GM21825 (cell line): ENCODE measurements around the gene LANCL2.
"Not testable (repeated sequence)": the region's sequence is repeated elsewhere in the genome, so short reads cannot be mapped to it uniquely, and the experiment has no call there.

ENCODE experiments used
- ATAC-seq: cut with Tn5 transposase; IDR thresholded peaks from one replicate; pipeline ENCODE4 v1.9.1; 2021; ENCODE audit warnings: mild to moderate bottlenecking, moderate library complexity; ENCODE audit not compliant: unreplicated experiment

The LANCL2 gene

DNA sequence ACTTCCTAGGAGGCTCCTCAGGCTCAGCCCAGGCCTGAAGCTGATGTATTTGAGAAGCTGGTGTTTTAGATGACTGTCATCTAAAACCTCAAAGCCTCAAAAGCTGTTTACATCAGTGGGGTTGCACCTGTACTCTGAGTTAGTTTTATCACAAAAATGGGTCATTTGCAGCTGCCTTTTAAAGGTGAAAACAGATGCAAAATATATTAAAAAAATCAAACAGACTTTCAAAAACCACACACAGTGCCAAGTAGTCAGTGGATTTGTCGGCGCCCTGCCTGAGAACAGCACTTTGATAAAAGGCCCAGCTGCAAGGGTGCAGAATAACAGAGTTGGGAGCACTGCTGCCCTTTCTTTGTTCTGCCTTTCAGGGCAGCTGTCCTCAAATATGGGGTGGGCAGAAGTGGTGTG, 104.1 kb downstream of the LANCL2 start:
- ATAC-seq: no peak

DNA sequence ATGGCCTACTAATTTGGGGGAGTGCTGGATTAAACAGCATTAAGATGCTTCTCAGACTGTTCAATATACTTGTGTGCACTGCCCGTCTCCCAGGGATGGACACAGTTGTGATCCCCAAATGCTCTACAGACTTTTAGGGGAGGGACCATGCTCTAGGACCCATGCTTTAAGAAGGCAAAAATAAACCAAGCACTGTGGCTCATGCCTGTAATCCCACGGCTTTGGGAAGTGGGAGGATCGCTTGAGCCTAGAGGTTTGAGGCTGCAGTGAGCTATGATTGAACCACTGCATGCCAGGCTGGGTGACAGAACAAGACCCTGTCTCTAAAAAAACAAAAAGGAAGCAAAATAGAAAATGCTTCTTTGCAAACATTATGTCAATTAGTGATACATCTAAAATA, 104.6 kb downstream of the LANCL2 start:
- ATAC-seq: no peak

DNA sequence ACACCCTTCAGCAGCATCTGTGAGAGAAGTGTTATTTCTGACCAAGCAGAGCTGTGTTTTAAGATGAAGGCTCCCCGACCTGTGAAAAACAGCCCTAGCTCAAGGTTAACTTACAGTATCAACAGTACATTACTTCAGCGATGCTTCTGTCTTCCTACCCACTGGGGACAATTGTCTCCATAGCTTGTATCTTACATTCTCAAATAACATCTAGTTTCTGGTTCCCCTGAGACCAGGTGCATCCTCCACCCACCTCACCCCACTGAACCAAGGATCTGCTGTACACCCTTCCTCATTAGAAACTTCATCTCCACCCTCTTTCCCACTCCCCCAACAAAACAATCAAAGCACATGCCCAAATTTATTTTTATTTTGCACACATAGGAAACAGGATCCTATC, 105.1 kb downstream of the LANCL2 start:
- no peak for ATAC-seq

DNA sequence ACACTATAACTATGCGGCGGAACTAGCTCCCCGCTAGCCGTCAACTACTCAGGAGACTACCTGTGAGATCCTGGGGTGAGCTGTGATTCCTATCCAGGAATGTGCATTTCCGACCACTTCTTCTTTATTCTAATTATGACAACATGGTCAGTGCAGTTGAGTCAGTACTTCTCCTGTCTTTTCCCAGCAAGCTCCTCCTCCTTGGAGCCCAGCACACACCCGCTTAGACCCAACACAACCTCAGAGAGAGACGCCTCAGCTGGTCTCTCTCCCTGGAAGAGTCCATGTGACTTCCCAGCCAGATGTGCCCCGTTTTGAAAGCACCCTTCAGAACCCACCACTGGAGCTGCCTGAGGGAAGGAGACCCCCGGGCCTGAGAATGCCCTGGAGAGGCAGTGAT, 106.5 kb downstream of the LANCL2 start:
- ATAC-seq: not testable (repeated sequence)

DNA sequence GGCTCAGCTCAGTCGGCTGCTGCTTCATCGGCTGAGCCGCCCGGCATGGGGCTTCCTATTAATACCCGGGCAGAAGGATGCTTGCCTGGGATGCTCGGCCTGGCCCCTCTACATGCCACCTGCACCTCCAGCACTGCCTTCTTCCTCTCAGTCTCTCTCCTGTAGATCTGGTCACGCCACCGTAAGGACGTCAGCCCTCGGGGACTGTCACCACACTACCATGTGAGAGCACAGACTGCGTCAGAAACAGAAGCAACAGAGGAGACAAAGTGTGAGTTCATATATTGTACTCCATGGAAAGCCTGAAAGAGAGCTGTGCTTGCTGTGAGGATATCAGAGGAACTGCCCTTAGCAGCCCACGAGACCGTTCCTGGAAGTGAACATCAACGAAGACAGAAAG, 107.3 kb downstream of the LANCL2 start:
- not testable (repeated sequence) for ATAC-seq

DNA sequence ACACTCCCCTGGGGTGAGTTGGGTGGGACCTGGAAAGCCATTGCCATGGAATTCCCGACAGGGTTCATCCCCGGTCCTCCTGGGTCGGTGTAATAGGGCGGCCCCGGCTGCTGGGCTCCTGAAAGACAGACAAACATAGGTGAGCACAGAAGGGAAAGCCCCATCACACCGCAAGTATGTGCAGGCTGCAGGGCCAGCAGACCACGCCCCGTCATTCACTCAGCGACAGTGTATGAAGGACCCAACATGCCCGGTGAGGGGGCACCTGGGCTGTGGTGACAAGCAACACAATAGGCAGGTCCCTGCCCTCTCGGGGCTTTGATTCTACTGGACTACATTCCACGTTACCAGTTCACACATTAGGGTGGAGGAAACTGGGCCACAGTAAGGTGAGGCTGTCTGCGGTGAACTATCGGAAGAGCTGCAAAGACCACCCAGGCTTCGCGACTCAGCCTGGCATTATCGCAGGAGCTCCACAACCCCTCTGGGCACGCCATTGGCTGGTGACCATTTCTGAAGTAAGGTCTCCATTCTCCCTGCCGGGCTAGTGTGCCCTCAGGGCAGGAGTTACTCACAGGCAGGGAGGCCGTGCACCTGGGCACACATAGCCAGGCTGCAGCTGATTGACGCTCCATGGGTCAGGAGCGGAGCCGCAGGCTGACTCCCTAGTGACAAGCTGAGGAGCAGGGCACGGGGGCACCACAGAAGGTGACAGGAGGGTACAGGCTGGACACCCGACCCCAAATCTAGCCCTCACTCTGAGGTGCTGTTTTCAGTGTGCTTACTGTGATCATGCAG, 108.0 kb downstream of the LANCL2 start:
- ATAC-seq: no peak

DNA sequence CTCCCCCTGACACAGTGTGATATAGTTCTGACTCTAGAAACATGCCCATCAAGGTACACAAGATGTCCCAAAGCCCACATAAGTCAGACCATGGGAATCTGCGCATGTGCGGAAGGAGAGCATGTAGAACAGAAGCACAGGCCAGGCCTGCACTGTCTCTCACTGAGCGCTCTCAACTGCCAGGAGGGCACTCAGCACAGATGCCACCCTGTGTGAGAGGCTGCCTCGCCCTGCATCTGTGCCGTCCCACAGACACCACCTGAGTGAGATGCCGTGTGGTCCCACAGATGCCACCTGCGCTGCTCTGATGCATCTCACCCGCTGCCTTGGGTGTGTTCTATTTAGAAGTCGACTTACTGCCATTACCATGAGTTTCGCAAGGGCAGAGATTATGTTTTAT, 108.8 kb downstream of the LANCL2 start:
- no peak for ATAC-seq

DNA sequence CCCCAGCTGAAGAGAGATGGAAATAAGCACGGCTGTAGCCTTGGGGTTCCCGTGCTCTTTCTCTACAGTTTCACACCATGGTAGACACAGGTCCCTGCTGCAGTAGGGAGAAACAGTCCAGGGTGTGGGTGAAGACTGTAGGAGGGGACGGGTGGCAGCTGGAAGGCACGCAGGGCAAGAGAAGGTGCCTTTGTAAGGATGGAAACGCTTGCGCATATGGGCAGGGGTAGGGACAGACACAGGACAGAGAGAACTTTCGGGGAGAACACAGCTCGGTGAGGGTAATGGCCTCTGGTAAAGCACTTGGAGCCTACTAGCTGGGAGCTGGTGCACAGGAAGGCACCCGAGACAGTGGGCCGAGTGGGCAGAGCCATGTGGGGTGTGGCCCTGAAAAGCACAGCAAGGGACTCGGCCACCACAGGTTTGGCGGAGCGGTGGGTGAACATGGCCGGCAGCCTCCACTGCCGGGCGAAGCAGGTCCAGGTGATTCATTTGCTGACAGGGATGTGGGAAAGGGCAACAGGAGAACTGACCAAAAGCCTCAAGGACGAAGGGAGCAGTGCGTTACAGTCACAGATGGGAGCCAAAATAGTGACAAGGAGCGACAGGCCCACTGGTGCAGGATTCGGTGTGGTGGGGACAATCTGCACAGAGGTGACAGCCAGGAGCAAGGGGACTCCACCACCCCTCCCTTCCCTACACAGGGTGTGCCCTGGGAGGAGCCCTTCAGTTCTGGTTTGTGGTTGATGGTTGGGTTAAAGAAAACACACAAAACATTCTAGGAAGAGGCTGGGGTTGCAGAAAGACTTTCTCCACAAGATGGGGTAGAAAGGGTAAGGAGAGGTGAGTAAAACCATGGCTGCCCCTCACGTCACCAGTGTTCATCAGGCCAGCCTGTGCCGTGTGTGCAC, 110.1 kb downstream of the LANCL2 start:
- no peak for ATAC-seq

DNA sequence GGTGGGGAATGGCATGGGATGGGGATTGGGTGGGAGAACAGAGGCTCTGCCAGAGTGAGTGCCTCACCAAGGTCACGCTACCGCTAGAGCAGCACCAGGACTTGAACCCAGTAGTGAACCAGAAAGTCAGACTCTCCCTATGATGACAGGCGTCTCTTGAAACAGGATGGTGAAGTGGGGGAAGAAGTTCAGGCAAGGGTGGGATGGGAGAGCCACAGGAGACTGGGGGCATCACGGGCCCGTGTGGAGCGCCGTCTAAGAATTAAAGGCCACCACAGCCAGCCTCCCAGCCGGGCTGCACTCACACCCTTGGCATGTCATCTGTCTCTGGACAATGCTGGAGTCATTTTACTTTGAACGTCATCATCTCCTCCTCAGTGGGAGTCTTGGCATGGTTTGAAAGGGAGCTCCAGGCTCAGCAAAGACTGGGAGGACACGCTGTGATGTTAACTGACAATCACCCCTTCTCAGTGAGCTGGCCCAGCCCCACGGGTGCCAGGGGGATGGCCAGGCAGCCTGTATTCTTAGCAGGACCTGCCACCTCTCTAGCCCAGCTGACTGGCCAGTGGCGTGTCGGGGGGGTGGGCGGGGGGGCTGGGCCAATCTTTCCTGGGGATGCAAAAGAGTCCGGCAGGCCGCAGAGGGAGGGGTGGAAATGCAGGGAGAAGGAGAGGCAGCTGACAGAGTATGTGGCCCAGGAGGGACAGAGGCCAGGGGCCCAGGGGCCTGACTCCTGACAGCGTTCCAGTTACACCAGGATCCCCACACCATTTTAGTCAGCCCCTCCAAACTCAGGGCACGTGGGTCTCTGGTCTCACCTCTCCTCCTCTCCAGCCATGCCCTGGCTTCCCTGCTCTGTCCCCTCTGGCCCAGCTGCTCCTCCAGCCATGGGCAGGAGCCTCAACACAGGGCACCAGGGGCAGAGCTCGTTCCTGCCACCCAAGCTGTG, 111.0 kb downstream of the LANCL2 start:
- ATAC-seq: no peak

DNA sequence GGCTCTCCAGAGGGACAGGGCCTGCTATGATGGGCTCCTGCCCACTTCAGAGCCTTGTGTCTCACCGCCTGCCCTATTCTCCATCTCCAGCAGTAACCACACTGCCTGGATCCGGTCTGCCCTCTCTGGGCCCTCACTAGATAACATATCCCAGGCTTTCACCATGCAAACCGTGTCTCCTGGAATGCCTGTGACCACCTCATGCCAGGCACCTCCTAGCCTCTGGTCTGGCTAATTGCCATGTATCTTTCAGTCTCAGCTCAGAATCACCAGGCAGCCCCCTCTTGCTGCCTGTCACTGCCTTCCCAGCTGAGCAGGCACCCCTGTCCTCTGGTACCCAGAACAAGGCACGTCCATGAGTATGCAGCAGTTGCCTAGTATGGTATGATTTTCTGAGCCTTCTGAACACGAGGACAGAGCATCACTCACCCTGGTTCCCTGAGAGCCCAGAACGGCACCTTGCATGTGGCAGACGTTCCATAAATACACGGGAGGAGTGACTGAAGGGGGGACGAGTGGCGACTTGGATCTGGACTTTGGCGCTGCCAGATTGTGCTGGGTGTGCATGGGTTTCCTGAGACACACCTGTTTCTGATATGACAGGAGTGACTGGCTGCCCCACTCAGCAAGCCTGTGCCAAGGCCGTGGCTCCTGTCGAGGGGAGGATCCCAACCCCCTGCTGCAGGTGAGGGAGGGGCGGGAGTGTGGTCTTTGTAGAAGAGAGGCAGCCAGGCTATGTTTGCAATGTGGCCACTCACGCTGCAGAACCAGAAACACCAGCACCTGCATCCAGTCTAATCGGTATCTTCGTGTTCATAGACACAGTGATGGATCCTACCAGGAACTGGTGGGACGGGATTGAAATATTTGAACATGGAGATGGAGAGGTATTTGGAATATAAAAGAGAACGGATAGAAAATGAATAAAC, 112.0 kb downstream of the LANCL2 start:
- no peak for ATAC-seq

DNA sequence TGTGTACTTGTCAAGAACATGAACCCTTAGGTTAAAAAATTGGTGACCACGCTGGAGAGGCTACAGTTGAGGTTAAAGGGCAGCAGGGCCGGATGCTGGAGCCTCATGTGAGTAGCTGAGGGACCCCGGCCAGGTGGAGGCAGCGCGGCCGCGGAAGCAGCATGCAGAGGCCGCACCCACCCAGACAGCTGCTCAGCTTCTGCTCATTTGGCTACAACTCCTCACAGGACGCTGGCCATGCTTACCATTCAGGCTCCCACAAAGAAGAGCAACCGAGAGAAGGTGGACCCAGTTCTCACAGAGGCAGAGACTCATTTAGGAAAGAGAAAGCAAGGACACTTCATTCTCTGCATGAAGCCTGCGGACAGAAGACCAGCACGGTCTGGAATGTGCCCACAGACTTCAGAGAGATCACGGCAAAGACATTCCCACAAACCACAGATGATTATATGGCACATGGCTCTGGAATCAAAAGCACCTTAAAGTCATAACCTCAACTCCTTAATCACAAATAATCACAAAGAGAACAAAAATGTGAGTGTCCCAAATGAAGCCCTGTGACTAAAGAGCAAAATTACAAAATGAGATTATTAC, 112.7 kb downstream of the LANCL2 start:
- no peak for ATAC-seq

DNA sequence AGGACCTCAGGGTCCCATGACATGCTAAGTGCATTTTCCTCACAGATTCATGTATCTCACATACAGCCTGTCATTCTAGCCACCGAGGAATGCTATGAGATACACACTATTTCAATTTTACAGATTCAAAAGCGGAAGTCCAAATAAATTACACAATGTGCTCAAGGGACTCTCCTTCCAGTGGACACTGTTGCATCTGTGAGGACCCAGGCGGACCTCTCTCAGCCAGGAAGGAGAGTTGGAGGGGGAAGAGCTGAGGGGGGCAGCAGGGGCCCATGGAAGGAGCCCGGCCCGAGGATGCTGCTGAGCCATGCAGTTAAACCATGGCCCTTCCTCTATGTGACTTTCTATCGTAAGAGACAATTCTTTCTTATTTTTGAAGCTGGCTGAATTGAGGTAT, 113.6 kb downstream of the LANCL2 start:
- no peak for ATAC-seq

DNA sequence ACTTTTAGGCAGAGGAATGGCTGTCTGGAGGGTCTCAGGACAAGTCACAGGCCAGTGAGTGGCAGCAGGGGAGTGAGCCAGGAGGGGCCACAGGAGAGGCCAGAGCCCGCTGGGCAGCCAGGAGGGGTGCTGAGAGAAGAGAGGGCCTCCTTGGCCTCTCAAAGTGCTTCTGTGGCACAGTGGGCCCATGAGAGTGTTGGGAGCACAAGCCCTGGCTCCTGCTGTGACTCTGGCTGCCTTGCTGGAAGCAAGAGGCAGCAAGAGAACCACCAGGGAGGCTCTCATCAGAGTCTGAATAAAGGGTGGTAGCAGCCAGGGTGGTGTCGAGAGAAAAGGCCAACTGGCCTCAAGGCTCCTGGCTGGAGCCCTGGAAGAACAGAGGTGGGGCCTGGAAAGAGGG, 116.0 kb downstream of the LANCL2 start:
- no peak for ATAC-seq

DNA sequence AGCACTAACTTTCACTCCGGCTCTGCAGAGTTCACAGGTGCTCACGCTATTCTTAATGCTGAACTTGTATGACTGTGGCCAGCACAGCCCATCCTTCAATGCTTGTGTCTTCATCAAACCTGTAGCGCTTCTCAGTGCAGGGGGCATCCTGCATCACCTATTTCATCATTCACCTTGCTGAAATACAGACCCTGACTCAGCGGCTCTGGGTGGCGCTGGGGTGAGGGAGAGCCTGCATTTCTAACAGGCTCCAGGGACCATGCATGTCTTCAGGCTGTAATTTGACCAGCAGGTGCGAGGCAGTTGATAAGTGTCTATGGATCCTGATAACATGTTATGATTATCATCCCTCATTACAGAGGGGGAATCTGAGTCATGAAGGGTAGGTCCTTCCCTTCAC, 117.9 kb downstream of the LANCL2 start:
- ATAC-seq: no peak
